Panc1 (cell line): ENCODE measurements around the gene TLR1.

Source experiments
- POLR2AphosphoS5 ChIP-seq: IDR thresholded peaks from 2 replicates; pipeline ENCODE4 v1.6.1; 2012; ENCODE audit warnings: mild to moderate bottlenecking, low read depth, low read length, moderate library complexity
- SIN3A ChIP-seq: IDR thresholded peaks from 2 replicates; pipeline ENCODE4 v1.6.1; 2012; ENCODE audit warnings: low read depth, mild to moderate bottlenecking, low read length, moderate library complexity, borderline replicate concordance; ENCODE audit not compliant: insufficient read depth
- TCF7L2 ChIP-seq: IDR thresholded peaks from 2 replicates; pipeline ENCODE4 v1.6.1; 2011; ENCODE audit warnings: mild to moderate bottlenecking, low read depth, low read length, inconsistent platforms
- TF ChIP-seq, protein P1 (sequence below): fragments of 450-650 bp; IDR thresholded peaks from 2 replicates; pipeline ENCODE4 v1.5.1; 2017; ENCODE audit warnings: mild to moderate bottlenecking
- TF ChIP-seq, protein P2 (sequence below), 2 experiments: IDR thresholded peaks; 2 replicates each; pipeline ENCODE4 v1.6.1; 2011 to 2012; ENCODE audit warnings: low read depth in 2 of 2, control low read depth in 1 of 2, low read length in 1 of 2, mild to moderate bottlenecking in 1 of 2, moderate library complexity in 1 of 2; ENCODE audit not compliant: insufficient read depth in 1 of 2

DNA sequence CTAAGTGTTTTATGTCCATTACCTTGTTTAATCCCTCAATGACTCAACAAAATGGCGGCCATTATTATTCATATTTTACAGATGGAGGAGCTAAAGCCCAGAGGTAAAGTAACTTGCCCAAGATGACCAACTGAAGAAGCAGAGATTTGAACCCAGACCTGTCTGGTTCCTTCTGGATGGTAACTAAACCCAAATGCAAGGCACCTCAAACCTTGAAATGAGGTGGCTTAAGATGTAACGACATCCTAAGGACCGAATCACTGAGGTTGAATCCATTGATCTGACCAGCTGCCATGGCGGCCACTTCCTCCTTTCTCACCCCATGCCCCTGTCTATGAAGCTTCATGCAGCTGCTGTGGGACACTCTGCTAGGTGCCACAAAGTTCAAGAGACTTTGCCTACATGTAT lies 22.7 kb downstream of the TLR1 start:
- TF ChIP-seq, protein P1, sequence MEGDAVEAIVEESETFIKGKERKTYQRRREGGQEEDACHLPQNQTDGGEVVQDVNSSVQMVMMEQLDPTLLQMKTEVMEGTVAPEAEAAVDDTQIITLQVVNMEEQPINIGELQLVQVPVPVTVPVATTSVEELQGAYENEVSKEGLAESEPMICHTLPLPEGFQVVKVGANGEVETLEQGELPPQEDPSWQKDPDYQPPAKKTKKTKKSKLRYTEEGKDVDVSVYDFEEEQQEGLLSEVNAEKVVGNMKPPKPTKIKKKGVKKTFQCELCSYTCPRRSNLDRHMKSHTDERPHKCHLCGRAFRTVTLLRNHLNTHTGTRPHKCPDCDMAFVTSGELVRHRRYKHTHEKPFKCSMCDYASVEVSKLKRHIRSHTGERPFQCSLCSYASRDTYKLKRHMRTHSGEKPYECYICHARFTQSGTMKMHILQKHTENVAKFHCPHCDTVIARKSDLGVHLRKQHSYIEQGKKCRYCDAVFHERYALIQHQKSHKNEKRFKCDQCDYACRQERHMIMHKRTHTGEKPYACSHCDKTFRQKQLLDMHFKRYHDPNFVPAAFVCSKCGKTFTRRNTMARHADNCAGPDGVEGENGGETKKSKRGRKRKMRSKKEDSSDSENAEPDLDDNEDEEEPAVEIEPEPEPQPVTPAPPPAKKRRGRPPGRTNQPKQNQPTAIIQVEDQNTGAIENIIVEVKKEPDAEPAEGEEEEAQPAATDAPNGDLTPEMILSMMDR, result no peak
- TF ChIP-seq POLR2AphosphoS5 (no peak), TCF7L2 (no peak), SIN3A (no peak)
- TF ChIP-seq, protein P2, sequence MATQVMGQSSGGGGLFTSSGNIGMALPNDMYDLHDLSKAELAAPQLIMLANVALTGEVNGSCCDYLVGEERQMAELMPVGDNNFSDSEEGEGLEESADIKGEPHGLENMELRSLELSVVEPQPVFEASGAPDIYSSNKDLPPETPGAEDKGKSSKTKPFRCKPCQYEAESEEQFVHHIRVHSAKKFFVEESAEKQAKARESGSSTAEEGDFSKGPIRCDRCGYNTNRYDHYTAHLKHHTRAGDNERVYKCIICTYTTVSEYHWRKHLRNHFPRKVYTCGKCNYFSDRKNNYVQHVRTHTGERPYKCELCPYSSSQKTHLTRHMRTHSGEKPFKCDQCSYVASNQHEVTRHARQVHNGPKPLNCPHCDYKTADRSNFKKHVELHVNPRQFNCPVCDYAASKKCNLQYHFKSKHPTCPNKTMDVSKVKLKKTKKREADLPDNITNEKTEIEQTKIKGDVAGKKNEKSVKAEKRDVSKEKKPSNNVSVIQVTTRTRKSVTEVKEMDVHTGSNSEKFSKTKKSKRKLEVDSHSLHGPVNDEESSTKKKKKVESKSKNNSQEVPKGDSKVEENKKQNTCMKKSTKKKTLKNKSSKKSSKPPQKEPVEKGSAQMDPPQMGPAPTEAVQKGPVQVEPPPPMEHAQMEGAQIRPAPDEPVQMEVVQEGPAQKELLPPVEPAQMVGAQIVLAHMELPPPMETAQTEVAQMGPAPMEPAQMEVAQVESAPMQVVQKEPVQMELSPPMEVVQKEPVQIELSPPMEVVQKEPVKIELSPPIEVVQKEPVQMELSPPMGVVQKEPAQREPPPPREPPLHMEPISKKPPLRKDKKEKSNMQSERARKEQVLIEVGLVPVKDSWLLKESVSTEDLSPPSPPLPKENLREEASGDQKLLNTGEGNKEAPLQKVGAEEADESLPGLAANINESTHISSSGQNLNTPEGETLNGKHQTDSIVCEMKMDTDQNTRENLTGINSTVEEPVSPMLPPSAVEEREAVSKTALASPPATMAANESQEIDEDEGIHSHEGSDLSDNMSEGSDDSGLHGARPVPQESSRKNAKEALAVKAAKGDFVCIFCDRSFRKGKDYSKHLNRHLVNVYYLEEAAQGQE (IDR thresholded peaks at IDR 0.05; ENCODE audit: insufficient read depth in 1 of 2, low read depth in 2 of 2, low read length in 1 of 2), result no peak
